Measurements from ENCODE around the gene PTPRB.

Gene PTPRB

DNA sequence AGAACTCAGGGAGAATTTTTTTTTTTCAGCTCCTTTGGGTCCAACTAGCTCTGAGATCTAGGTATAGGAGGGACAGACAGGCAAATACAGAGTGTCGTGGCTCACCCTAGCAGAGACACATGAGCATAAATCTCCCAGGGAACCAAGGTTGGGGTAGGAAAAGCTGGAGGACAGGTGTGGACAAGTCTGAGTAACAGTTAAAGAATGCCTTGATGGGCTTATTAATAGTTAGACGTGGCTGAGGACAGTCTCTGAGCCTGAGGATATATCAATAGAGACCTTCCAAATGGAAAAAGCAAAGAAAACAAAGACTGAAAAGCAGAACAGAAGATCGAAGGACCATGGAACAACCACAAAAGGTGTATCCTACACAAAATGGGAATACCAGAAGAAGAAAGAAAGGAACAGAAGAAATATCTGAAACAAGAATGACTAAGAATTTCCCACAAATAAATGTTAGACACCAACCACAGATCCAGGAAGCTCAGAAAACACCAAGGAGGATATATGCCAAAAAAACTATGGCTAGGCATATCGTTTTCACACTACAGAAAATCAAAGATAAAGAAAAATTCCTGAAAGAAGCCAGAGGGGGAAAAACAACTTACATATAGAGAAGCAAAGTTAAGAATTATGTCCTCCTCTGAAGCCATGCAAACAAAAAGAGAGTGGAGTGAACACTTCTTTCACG, 80.9 kb downstream of the PTPRB start:
- Histone ChIP-seq H2BK12ac (ENCODE audit: low read length in 2 of 2) (no peak overlapping the region), H3K4me2 (ENCODE audit: low read length, poor library complexity, severe bottlenecking) (no peak overlapping the region), H3K14ac (ENCODE audit: low read length in 2 of 2) (no peak overlapping the region), H2BK5ac (ENCODE audit: low read depth, low read length, poor library complexity, severe bottlenecking) (no peak overlapping the region), H3K79me1 (replicated peaks; ENCODE audit: low read length, poor library complexity, severe bottlenecking) (no peaks in the 10 kb centered on the region), H3K27me3 (ENCODE audit: control insufficient read depth in 1 of 2, insufficient read depth in 1 of 2, low read length in 2 of 2) (no peaks in the 10 kb centered on the region), H3K9me3 (ENCODE audit: control insufficient read depth, low read length) (no peaks in the 10 kb centered on the region), H3K36me3 (ENCODE audit: control insufficient read depth in 1 of 2, insufficient read depth in 2 of 2, low read depth in 1 of 2, low read length in 2 of 2) (peaks cover 0 to 3% of the 10 kb centered on the region in 2 experiments), H2AFZ (ENCODE audit: low read depth, low read length) (no peak overlapping the region), H3K4ac (ENCODE audit: low read depth in 1 of 2, low read length in 2 of 2) (no peak overlapping the region), H3K4me1 (ENCODE audit: control insufficient read depth, insufficient read depth, low read depth, low read length) (no peaks in the 10 kb centered on the region), H3K4me3 (ENCODE audit: insufficient read depth in 1 of 2, low read depth in 1 of 2, low read length in 2 of 2) (no peak overlapping the region), H2AK5ac (ENCODE audit: low read length, severe bottlenecking) (no peak overlapping the region), H3K18ac (ENCODE audit: low read depth in 1 of 2, low read length in 2 of 2) (no peak overlapping the region), H4K8ac (ENCODE audit: low read length) (no peak overlapping the region), H2BK120ac (ENCODE audit: low read depth, low read length) (no peak overlapping the region), H3K27ac (ENCODE audit: low read length, poor library complexity, severe bottlenecking) (no peak overlapping the region), H3K9ac (ENCODE audit: low read length) (no peak overlapping the region), H2BK15ac (ENCODE audit: low read depth, poor library complexity, severe bottlenecking) (no peak overlapping the region), H4K91ac (ENCODE audit: low read length) (no peak overlapping the region), H3K23ac (ENCODE audit: low read length in 2 of 2) (no peak overlapping the region)
- no peak for DNase-seq
- 83% methylated on average over 4 of the region's 5 CpGs for WGBS

DNA sequence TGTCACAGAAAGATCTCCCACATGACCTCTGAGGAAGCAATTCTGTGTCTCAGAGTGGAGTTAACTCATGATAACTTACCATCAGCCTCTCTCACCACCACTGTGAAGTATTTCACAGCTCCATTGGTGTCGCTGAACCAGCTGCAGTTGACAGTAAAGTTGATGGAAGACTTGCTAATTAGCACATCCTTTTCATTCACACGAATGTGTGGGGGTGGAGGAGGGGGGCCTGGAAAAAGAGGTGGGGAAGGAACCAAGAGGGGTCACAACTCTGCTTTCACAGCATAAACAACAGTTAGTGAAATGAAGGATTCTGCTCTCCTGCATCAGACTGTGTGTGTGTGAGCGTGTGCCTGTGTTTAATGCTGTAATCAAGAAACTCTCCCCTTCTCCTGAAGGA, 82.1 kb downstream of the PTPRB start:
- Histone ChIP-seq H3K79me1 (replicated peaks; ENCODE audit: low read length, poor library complexity, severe bottlenecking) (no peaks in the 10 kb centered on the region), H2BK5ac (ENCODE audit: low read depth, low read length, poor library complexity, severe bottlenecking) (no peak overlapping the region), H2AFZ (ENCODE audit: low read depth, low read length) (peak overlapping the region; percentile 29), H3K18ac (ENCODE audit: low read depth in 1 of 2, low read length in 2 of 2) (no peak overlapping the region), H2BK120ac (ENCODE audit: low read depth, low read length) (no peak overlapping the region), H3K4me1 (ENCODE audit: control insufficient read depth, insufficient read depth, low read depth, low read length) (no peaks in the 10 kb centered on the region), H3K23ac (ENCODE audit: low read length in 2 of 2) (no peak overlapping the region), H4K91ac (ENCODE audit: low read length) (no peak overlapping the region), H3K4ac (ENCODE audit: low read depth in 1 of 2, low read length in 2 of 2) (no peak overlapping the region), H3K36me3 (ENCODE audit: control insufficient read depth in 1 of 2, insufficient read depth in 2 of 2, low read depth in 1 of 2, low read length in 2 of 2) (peaks cover 0 to 3% of the 10 kb centered on the region in 2 experiments), H3K27me3 (ENCODE audit: control insufficient read depth in 1 of 2, insufficient read depth in 1 of 2, low read length in 2 of 2) (no peaks in the 10 kb centered on the region), H2BK15ac (ENCODE audit: low read depth, poor library complexity, severe bottlenecking) (no peak overlapping the region), H3K27ac (ENCODE audit: low read length, poor library complexity, severe bottlenecking) (no peak overlapping the region), H4K8ac (ENCODE audit: low read length) (no peak overlapping the region), H3K4me2 (ENCODE audit: low read length, poor library complexity, severe bottlenecking) (no peak overlapping the region), H2AK5ac (ENCODE audit: low read length, severe bottlenecking) (no peak overlapping the region), H3K9me3 (ENCODE audit: control insufficient read depth, low read length) (no peaks in the 10 kb centered on the region), H3K4me3 (ENCODE audit: insufficient read depth in 1 of 2, low read depth in 1 of 2, low read length in 2 of 2) (no peak overlapping the region), H3K14ac (ENCODE audit: low read length in 2 of 2) (no peak overlapping the region), H2BK12ac (ENCODE audit: low read length in 2 of 2) (no peak overlapping the region), H3K9ac (ENCODE audit: low read length) (no peak overlapping the region)
- DNase-seq, result no peak
- WGBS, result no CpG with 5 or more reads among the region's 3 CpGs

DNA sequence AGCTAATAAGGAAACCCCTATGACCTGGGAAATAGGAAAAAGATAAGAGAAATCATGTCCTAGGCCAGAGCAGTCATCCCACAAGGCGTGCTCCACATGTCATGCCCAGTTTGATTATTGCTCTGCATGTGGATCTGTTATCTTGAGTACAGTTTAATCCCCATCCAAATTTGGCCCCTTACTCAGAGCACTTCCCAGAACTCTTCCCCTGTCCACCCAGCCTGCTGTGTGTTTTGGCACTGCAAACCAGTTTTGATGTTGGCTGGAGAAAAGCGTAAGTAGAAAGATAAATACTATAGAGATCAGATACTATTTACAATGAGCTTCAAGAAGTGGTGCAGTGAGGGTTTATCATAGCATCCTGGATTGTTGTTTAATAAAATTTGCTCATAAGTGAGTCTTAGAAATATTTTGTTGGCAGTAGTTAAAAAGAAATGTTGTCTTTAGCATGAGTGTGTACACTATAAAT, 83.8 kb downstream of the PTPRB start:
- Histone ChIP-seq H3K9ac (ENCODE audit: low read length) (no peak overlapping the region), H3K79me1 (replicated peaks; ENCODE audit: low read length, poor library complexity, severe bottlenecking) (no peaks in the 10 kb centered on the region), H3K4me1 (ENCODE audit: control insufficient read depth, insufficient read depth, low read depth, low read length) (no peaks in the 10 kb centered on the region), H3K9me3 (ENCODE audit: control insufficient read depth, low read length) (no peaks in the 10 kb centered on the region), H3K14ac (ENCODE audit: low read length in 2 of 2) (no peak overlapping the region), H2BK15ac (ENCODE audit: low read depth, poor library complexity, severe bottlenecking) (no peak overlapping the region), H3K27ac (ENCODE audit: low read length, poor library complexity, severe bottlenecking) (no peak overlapping the region), H2BK12ac (ENCODE audit: low read length in 2 of 2) (no peak overlapping the region), H2BK5ac (ENCODE audit: low read depth, low read length, poor library complexity, severe bottlenecking) (no peak overlapping the region), H3K4me2 (ENCODE audit: low read length, poor library complexity, severe bottlenecking) (no peak overlapping the region), H4K91ac (ENCODE audit: low read length) (no peak overlapping the region), H3K4ac (ENCODE audit: low read depth in 1 of 2, low read length in 2 of 2) (no peak overlapping the region), H2AK5ac (ENCODE audit: low read length, severe bottlenecking) (no peak overlapping the region), H2AFZ (ENCODE audit: low read depth, low read length) (no peak overlapping the region), H3K4me3 (ENCODE audit: insufficient read depth in 1 of 2, low read depth in 1 of 2, low read length in 2 of 2) (no peak overlapping the region), H2BK120ac (ENCODE audit: low read depth, low read length) (no peak overlapping the region), H4K8ac (ENCODE audit: low read length) (no peak overlapping the region), H3K23ac (ENCODE audit: low read length in 2 of 2) (no peak overlapping the region), H3K27me3 (ENCODE audit: control insufficient read depth in 1 of 2, insufficient read depth in 1 of 2, low read length in 2 of 2) (no peaks in the 10 kb centered on the region), H3K36me3 (ENCODE audit: control insufficient read depth in 1 of 2, insufficient read depth in 2 of 2, low read depth in 1 of 2, low read length in 2 of 2) (peaks cover 0 to 3% of the 10 kb centered on the region in 2 experiments), H3K18ac (ENCODE audit: low read depth in 1 of 2, low read length in 2 of 2) (no peak overlapping the region)
- 75% methylated on average over 1 of the region's 2 CpGs for WGBS
- DNase-seq, result no peak

DNA sequence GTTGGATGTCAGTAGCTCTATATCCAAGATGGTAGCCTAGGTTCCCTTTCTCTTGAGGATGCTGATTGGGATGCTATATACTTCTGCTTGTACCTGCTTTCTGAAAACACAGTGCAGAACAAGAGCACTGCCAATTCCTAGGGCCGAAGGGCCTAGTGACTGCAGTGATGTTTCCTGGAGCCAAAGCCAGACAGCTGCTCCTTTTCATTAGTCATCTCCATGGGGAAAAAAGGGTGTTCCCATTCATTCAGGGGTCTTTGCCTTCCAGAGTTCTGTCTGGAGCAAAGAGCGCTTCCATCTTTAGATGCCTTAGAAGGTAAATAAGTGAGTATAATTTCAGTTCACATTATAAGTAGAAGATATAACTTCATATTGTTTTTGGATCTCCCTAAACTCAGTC, 85.5 kb downstream of the PTPRB start:
- peaks cover 0 to 3% of the 10 kb centered on the region in 2 experiments for H3K36me3 ChIP-seq (ENCODE audit: control insufficient read depth in 1 of 2, insufficient read depth in 2 of 2, low read depth in 1 of 2, low read length in 2 of 2)
- H2BK120ac ChIP-seq (ENCODE audit: low read depth, low read length), result no peak overlapping the region
- no peak overlapping the region for H3K27ac ChIP-seq (ENCODE audit: low read length, poor library complexity, severe bottlenecking)
- H4K91ac ChIP-seq (ENCODE audit: low read length), result no peak overlapping the region
- no peak overlapping the region for H2AFZ ChIP-seq (ENCODE audit: low read depth, low read length)
- H3K9me3 ChIP-seq (ENCODE audit: control insufficient read depth, low read length), result no peaks in the 10 kb centered on the region
- H4K8ac ChIP-seq (ENCODE audit: low read length), result no peak overlapping the region
- no peak overlapping the region for H3K14ac ChIP-seq (ENCODE audit: low read length in 2 of 2)
- no peak overlapping the region for H2AK5ac ChIP-seq (ENCODE audit: low read length, severe bottlenecking)
- no peak overlapping the region for H3K23ac ChIP-seq (ENCODE audit: low read length in 2 of 2)
- DNase-seq, result no peak
- H3K79me1 ChIP-seq (replicated peaks; ENCODE audit: low read length, poor library complexity, severe bottlenecking), result no peaks in the 10 kb centered on the region
- H2BK12ac ChIP-seq (ENCODE audit: low read length in 2 of 2), result no peak overlapping the region
- no peaks in the 10 kb centered on the region for H3K4me1 ChIP-seq (ENCODE audit: control insufficient read depth, insufficient read depth, low read depth, low read length)
- no peaks in the 10 kb centered on the region for H3K27me3 ChIP-seq (ENCODE audit: control insufficient read depth in 1 of 2, insufficient read depth in 1 of 2, low read length in 2 of 2)
- no peak overlapping the region for H2BK15ac ChIP-seq (ENCODE audit: low read depth, poor library complexity, severe bottlenecking)
- no peak overlapping the region for H3K4me3 ChIP-seq (ENCODE audit: insufficient read depth in 1 of 2, low read depth in 1 of 2, low read length in 2 of 2)
- H3K9ac ChIP-seq (ENCODE audit: low read length), result no peak overlapping the region
- no peak overlapping the region for H2BK5ac ChIP-seq (ENCODE audit: low read depth, low read length, poor library complexity, severe bottlenecking)
- 96% methylated on average over 1 of the region's 2 CpGs for WGBS
- no peak overlapping the region for H3K18ac ChIP-seq (ENCODE audit: low read depth in 1 of 2, low read length in 2 of 2)
- no peak overlapping the region for H3K4me2 ChIP-seq (ENCODE audit: low read length, poor library complexity, severe bottlenecking)
- no peak overlapping the region for H3K4ac ChIP-seq (ENCODE audit: low read depth in 1 of 2, low read length in 2 of 2)
